Smooth muscle cell (in vitro differentiated cells): ENCODE measurements around the gene L3MBTL2. TPM values are rescaled to one million over a fixed set of nuclear protein-coding genes. Genes with fewer than 3 reads are reported as not detected.

Experiments
- DNase-seq: peaks from one replicate; lab custom pipeline; 2025; ENCODE audit not compliant: unreplicated experiment; lab: John Stamatoyannopoulos, UW
- H2AFZ ChIP-seq: fragments of 200-600 bp; sonication (generic); 2 replicates; pipeline ENCODE4 v1.6.0; 2016; ENCODE audit warnings: antibody characterized with exemption, low read depth, mild to moderate bottlenecking
- H3F3A ChIP-seq: fragments of 200-600 bp; sonication (generic); 2 replicates; pipeline ENCODE4 v1.6.0; 2017; ENCODE audit warnings: antibody characterized with exemption, low read depth
- H3K27ac ChIP-seq: fragments of 200-600 bp; sonication (generic); 2 replicates; pipeline ENCODE4 v1.5.1; 2016; ENCODE audit warnings: low read depth, mild to moderate bottlenecking
- H3K27me3 ChIP-seq: fragments of 200-600 bp; sonication (generic); 2 replicates; pipeline ENCODE4 v1.6.1; 2016; ENCODE audit warnings: low read depth, mild to moderate bottlenecking
- H3K36me3 ChIP-seq: fragments of 200-600 bp; sonication (generic); 2 replicates; pipeline ENCODE4 v1.5.1; 2016; ENCODE audit warnings: low read depth
- H3K4me1 ChIP-seq: fragments of 200-600 bp; sonication (generic); 2 replicates; pipeline ENCODE4 v1.5.1; 2016; ENCODE audit warnings: low read depth
- H3K4me2 ChIP-seq: fragments of 200-600 bp; sonication (generic); 2 replicates; pipeline ENCODE4 v1.6.0; 2016; ENCODE audit warnings: mild to moderate bottlenecking
- H3K4me3 ChIP-seq: fragments of 200-600 bp; sonication (generic); 2 replicates; pipeline ENCODE4 v1.5.1; 2016; ENCODE audit warnings: mild to moderate bottlenecking
- H3K79me2 ChIP-seq: fragments of 200-600 bp; sonication (generic); 2 replicates; pipeline ENCODE4 v1.6.0; 2016; ENCODE audit warnings: low read depth, mild to moderate bottlenecking
- H3K9ac ChIP-seq: fragments of 200-600 bp; sonication (generic); 2 replicates; pipeline ENCODE4 v1.6.0; 2016; ENCODE audit warnings: low read depth
- H3K9me3 ChIP-seq: fragments of 200-600 bp; sonication (generic); replicated peaks from 2 replicates; pipeline ENCODE4 v1.5.1; 2016; ENCODE audit warnings: low read depth
- H4K20me1 ChIP-seq: fragments of 200-600 bp; sonication (generic); 2 replicates; pipeline ENCODE4 v1.6.0; 2016; ENCODE audit warnings: low read depth
- WGBS: methylation state at CpG from one replicate; pipeline ENCODE4 v1.1.7; 2016; ENCODE audit warnings: low lambda C conversion rate; 5-methylcytosine and 5-hydroxymethylcytosine counted together
- polyA plus RNA-seq: library from polyadenylated mRNA; unstranded; fragments of >200 nt; fragmentation: Nextera tagmentation; extraction: Ambion mirVana; gene quantifications from 2 replicates; pipeline ENCODE4 v1.2.1, GENCODE V29; 2016
- total RNA-seq: library from RNA; depleted of rRNA; stranded (reverse); fragments of >200 nt; gene quantifications from 2 replicates; pipeline ENCODE4 v1.2.3, GENCODE V29; 2014
- TF ChIP-seq, protein P1 (sequence below): fragments of 200-600 bp; sonication (generic); IDR thresholded peaks from 2 replicates; pipeline ENCODE4 v1.5.1; 2017; ENCODE audit warnings: borderline replicate concordance, mild to moderate bottlenecking, antibody characterized with exemption; ENCODE audit not compliant: insufficient read depth, poor library complexity, severe bottlenecking

L3MBTL2 gene
- total and polyA plus RNA-seq, 2 experiments from 2014 or later, result 10.7 to 15.5 TPM

DNA sequence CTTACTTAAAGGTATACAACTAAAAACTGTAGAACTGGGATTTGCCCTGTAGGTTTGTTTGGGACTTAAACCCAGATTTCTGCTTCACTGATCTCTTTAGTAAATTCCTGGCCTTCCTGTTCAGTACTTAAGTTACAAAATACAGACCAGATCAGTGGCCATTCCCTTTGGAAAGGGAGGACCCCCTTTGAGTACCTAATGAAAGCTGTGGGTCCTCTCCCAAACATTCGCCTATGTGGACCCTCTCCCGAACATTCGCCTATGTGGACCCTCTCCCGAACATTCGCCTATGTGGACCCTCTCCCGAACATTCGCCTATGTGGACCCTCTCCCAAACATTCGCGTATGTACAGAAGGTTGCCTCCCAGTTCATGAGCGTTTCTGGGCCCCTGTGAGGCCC lies 10.3 kb downstream of the L3MBTL2 start:
- no peak overlapping the region for H3K4me2 ChIP-seq
- H2AFZ ChIP-seq, result no peak overlapping the region
- peaks cover 5% of the 10 kb centered on the region for H3K4me1 ChIP-seq
- TF ChIP-seq, protein P1, sequence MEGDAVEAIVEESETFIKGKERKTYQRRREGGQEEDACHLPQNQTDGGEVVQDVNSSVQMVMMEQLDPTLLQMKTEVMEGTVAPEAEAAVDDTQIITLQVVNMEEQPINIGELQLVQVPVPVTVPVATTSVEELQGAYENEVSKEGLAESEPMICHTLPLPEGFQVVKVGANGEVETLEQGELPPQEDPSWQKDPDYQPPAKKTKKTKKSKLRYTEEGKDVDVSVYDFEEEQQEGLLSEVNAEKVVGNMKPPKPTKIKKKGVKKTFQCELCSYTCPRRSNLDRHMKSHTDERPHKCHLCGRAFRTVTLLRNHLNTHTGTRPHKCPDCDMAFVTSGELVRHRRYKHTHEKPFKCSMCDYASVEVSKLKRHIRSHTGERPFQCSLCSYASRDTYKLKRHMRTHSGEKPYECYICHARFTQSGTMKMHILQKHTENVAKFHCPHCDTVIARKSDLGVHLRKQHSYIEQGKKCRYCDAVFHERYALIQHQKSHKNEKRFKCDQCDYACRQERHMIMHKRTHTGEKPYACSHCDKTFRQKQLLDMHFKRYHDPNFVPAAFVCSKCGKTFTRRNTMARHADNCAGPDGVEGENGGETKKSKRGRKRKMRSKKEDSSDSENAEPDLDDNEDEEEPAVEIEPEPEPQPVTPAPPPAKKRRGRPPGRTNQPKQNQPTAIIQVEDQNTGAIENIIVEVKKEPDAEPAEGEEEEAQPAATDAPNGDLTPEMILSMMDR, result no peak
- no peaks in the 10 kb centered on the region for H4K20me1 ChIP-seq
- H3K4me3 ChIP-seq, result no peak overlapping the region
- no peak overlapping the region for H3K27ac ChIP-seq
- H3K79me2 ChIP-seq, result no peaks in the 10 kb centered on the region
- no peaks in the 10 kb centered on the region for H3K27me3 ChIP-seq
- no peaks in the 10 kb centered on the region for H3K9me3 ChIP-seq
- no peaks in the 10 kb centered on the region for H3K36me3 ChIP-seq
- no peak overlapping the region for H3K9ac ChIP-seq
- peaks cover 4% of the 10 kb centered on the region for H3F3A ChIP-seq
- no peak for DNase-seq
- WGBS, result 98% methylated on average over 10 of the region's 10 CpGs

DNA sequence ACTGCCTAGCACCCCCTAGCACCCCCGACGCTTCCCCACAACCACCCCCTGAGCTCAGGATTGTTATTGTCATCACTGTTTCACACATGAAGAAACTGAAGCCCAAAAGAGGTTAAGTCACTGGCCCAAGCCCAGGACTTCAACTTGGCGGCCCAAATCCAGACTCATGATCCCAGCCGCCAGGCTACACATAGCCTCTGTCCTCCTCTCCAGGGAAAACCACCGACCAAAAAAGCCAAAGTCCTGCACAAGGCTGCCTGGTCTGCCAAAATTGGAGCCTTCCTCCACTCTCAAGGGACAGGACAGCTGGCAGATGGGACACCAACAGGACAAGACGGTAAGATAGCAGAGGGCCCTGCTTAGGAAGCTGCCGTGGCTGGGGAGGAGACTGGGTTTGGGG lies 10.8 kb downstream of the L3MBTL2 start:
- Histone ChIP-seq H3K79me2 (no peaks in the 10 kb centered on the region), H3K4me3 (no peak overlapping the region), H3K4me1 (peaks cover 5% of the 10 kb centered on the region), H3K36me3 (no peaks in the 10 kb centered on the region), H3K9ac (no peak overlapping the region), H2AFZ (no peak overlapping the region), H3K4me2 (no peak overlapping the region), H3K27me3 (no peaks in the 10 kb centered on the region), H3F3A (peaks cover 4% of the 10 kb centered on the region), H3K9me3 (no peaks in the 10 kb centered on the region), H3K27ac (no peak overlapping the region), H4K20me1 (no peaks in the 10 kb centered on the region)
- TF ChIP-seq, protein P1, result no peak
- no peak for DNase-seq
- 95% methylated on average over 7 of the region's 7 CpGs for WGBS

DNA sequence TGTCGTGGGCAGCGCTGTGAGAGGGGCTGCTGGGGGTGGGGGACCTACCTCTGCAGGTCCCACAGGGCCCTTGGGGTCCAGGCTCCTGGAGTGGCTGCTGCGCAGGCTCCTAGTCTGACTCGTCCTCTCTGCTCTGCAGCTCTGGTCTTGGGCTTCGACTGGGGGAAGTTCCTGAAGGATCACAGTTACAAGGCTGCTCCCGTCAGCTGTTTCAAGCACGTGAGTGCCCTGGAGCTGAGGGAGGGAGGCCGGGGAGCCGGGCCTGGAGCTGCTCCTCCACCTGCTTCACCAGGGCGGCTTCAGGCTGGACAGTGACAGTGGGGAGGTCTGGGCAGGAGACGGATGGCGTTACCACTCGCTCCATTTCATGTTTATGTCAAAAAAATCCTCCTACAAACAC lies 11.9 kb downstream of the L3MBTL2 start:
- Histone ChIP-seq H3K79me2 (no peaks in the 10 kb centered on the region), H4K20me1 (no peaks in the 10 kb centered on the region), H3K4me1 (peaks cover 5% of the 10 kb centered on the region), H3F3A (peaks cover 4% of the 10 kb centered on the region), H2AFZ (no peak overlapping the region), H3K27ac (peak overlapping the region; percentile 47), H3K36me3 (no peaks in the 10 kb centered on the region), H3K4me3 (no peak overlapping the region), H3K9ac (no peak overlapping the region), H3K9me3 (no peaks in the 10 kb centered on the region), H3K4me2 (no peak overlapping the region), H3K27me3 (no peaks in the 10 kb centered on the region)
- no peak for DNase-seq
- TF ChIP-seq, protein P1, result no peak
- WGBS, result 79% methylated on average over 13 of the region's 13 CpGs

DNA sequence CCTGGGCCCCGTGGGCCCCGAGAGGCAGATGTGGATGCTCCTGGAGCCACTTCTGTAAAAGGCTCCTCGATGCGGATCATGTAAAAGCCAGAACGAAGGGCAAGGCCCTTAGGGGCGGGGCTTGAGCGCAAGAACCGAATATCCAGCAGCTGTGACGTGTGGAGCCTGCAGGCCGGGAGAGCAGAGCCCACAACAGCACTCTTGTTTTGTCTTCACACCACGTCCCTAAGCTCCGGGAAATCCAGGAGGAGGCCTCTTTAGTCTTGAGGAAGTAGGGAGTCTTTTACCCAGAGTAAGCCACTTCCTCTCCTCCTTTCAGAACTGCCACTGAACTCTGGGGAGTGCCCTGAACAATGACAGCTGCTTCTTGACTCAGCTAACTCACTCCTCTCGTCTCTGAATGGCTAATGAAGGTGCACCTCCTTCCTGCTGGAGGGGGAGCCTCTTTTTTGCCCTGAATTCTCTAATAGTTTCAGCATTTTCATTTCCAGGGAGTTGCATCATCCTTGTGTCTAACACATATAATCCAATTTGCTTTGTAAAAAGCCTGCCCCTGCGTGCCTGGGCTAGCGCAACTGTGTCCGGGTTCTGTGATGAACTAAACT lies 12.5 kb downstream of the L3MBTL2 start:
- peak overlapping the region; percentile 73 for H3K4me2 ChIP-seq
- H4K20me1 ChIP-seq, result no peaks in the 10 kb centered on the region
- TF ChIP-seq, protein P1, result no peak
- peak overlapping the region; percentile 47 for H3K27ac ChIP-seq
- peaks cover 4% of the 10 kb centered on the region for H3F3A ChIP-seq
- no peak overlapping the region for H3K4me3 ChIP-seq
- no peaks in the 10 kb centered on the region for H3K27me3 ChIP-seq
- DNase-seq, result no peak
- no peaks in the 10 kb centered on the region for H3K79me2 ChIP-seq
- no peaks in the 10 kb centered on the region for H3K36me3 ChIP-seq
- WGBS, result 66% methylated on average over 16 of the region's 16 CpGs
- H3K4me1 ChIP-seq, result peaks cover 5% of the 10 kb centered on the region
- H3K9me3 ChIP-seq, result no peaks in the 10 kb centered on the region
- no peak overlapping the region for H3K9ac ChIP-seq
- no peak overlapping the region for H2AFZ ChIP-seq
